Stimulated activated CD8-positive, alpha-beta memory T cell treated with anti-CD3 and anti-CD28 coated beads, Interleukin-7, amount 100 ng/mL, for 4 hours (primary cell): ENCODE measurements around the gene CDC42BPB.
A peak's percentile ranks its signal among the peaks of the same experiment; 100 is the strongest.
"Not testable (repeated sequence)": the region's sequence is repeated elsewhere in the genome, so short reads cannot be mapped to it uniquely, and the experiment has no call there.

Source experiments
- DNase-seq, 2 donors: peaks; one replicate each; pipeline ENCODE4 v3.0.0-alpha.2; 2020; ENCODE audit warnings: low read depth in 2 of 2

The CDC42BPB gene

GRCh38 chr14:102928412-102929240, 128.7 kb downstream of the CDC42BPB start:
- DNase-seq, result peak; percentile 72 to 78

DNA sequence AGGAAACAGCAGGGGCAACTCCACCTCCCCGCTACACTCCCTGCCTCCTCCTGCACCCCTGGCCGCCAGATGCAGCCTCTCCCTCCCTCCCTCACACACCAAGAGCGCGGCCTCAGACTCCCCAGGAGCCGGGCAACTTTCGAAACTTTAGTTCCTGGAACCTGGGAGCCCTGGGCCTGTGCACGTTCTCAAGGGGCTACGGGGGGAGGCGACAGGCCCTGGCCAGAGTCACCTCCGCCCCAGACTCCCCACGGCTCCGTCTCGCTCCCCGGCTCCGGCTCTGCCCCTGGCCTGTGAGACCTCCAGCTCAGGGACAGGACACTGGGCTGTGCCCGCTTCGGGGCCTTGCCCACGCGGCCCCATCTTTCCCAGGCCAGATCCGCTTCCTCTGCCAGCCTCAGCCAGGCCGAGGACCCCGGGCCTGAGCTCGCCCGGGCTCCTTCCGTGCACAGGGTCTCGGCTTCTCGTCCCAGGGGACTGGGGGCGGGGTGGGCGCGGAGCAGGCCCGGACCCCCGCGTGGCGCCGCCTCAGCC, 129.4 kb downstream of the CDC42BPB start:
- DNase-seq, result no peak

DNA sequence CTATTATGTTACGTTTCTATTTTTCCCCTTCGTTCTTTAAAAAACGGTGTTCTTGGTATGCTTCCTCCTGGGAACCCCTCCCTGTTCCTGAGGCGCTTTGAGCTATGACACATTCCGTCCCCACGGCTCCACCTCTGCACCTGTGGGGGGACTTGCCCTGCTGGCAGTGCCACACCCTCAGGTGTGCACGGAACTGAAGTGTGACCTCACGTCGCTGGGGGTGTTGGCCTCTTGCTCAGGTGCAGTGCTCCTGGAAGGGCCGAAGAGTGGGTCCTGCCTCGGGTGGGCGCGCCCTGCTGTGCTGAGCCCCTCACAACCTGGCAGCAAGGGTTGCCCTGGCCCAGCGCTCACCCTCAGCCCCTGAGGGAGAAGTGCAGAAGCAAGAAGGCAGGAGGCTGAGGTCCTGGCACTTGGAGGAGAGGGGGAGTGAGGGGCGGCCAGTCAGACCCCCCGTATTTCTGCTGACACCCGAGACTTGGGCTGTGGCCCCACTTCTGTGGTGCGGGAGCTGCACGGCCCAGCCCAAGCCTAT, 129.9 kb downstream of the CDC42BPB start:
- no peak for DNase-seq

DNA sequence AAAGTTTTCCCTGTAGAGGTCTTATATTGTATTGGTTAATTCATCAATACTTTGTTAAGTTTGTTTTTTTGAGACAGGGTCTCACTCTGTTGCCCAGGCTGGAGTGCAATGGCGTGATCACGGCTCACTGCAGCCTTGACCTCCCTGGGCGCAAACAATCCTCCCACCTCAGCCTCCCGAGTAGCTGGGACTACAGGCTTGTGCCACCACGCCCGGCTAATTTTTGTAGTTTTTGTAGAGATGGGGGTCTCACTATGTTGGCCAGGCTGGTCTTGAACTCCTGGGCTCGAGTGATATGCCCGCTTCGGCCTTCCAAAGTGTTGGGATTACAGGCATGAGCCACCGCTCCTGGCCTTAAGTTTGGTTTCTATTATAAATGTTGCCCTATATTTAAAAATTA, 130.5 kb downstream of the CDC42BPB start:
- DNase-seq, result not testable (repeated sequence)

GRCh38 chr14:102926104-102926503, 131.2 kb downstream of the CDC42BPB start:
- no peak for DNase-seq

DNA sequence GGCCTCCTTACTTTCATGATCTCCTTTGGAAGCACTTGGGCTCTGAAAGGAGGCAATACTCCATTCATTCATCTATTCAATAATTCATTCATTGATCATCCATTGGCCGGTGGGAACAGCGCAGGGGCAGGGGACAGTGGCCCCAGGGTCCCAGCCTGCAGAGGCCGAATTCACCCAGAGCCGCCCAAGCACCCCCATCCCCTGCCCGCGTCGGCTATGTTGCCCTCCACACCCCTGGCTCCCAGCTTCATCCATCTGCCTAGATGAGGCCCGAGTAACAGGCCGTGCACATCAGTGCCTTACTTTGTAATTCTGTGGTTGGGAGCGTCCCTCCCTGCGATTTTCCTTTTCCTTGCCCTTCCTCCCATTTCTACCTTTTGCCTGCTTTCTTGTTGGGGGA, 131.7 kb downstream of the CDC42BPB start:
- no peak for DNase-seq

- DNase-seq, result no peak
These were observed 132.4 kb downstream of the CDC42BPB start for GRCh38 chr14:102924632-102925588.

- no peak for DNase-seq
These were observed 133.3 kb downstream of the CDC42BPB start for GRCh38 chr14:102923925-102924486.

DNA sequence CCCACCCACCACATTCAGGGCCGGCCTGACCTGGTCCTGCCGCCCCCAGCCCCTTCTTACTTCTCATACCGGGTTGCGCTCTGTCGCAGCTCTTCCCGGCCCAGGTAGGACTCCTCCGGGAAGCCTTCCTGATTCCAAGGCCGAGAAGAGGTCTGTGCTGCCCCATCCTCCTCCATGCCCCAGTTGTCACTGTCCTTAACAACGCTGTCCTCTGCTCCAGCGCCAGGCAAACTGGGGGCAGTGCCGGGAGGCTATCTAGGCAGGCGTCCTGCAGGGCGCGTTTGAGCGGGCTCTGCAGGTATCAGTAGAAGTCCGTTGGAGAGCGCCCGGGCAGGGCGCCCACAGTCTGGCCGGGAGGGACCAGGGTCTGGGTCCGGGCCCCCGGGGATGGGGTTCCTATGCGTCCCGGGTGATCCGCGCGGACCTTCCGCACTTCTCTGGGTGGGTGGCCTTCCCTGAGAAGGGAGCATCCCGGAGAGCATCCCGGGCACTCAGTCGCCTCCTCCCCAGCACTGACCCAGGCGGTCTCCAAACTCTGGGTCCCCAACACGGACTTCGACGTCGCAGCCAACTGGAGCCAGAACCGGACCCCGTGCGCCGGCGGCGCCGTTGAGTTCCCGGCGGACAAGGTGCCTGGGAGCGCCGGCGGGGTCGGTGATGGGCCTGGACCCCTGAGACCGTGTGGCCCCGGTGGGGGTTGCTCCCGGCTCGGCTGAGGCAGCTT, 134.0 kb downstream of the CDC42BPB start:
- DNase-seq, result no peak

- no peak for DNase-seq
These were observed 134.7 kb downstream of the CDC42BPB start, which contains the start of gene AMN for GRCh38 chr14:102922490-102923200. TSS of gene AMN (plus strand) at chr14:102922663. CDS start at chr14:102922689, 26 bp downstream.

DNA sequence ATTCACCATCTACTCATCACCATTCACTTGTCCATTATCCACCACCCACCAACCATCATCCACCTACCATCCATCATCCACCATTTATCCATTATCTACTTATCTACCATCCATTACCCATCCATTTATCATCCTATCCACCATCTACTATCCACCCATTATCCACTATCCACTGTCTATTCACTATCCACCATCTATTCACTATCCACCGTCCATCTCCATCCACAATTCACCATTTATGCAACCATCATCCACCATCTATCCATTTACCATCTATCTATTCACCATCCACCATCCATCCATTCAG, 136.4 kb downstream of the CDC42BPB start:
- no peak for DNase-seq

GRCh38 chr14:102920273-102920997, 136.9 kb downstream of the CDC42BPB start:
- DNase-seq, result no peak

DNA sequence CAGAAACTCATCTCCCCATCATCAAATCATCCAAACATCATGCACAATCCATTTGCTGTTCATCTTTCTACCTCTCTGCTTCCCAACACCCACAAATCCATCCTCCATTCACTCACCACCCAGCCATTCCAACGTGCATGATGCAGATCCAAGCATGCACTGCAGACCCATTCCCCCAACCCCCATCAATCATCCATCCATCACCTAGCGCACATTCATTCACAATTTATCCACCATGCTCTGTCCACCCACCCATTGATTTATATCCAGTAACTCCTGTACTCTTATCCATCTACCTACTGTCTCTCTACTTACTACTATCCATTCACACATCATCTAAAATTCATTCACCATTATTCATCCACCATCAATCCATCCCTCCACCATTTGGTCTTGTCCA, 138.9 kb downstream of the CDC42BPB start:
- DNase-seq, result no peak

GRCh38 chr14:102917469-102918211, 139.7 kb downstream of the CDC42BPB start:
- peak; percentile 36 to 38 for DNase-seq

- DNase-seq, result no peak
These were observed 140.3 kb downstream of the CDC42BPB start for GRCh38 chr14:102917056-102917385.

GRCh38 chr14:102916347-102917055, 140.8 kb downstream of the CDC42BPB start:
- no peak for DNase-seq

GRCh38 chr14:102915292-102916110, 141.8 kb downstream of the CDC42BPB start:
- no peak for DNase-seq
